ENCODE measurements around the gene ZBTB4.

The ZBTB4 gene

GRCh38 chr17:7479213-7480088, at the start of gene ZBTB4:
TSS of gene ZBTB4 (minus strand) at chr17:7479631. CDS start at chr17:7466801, 12,830 bp downstream.
- peak within 1 kb of the TSS; percentile 96 for H3K27ac Mint-ChIP-seq
- H3K36me3 Mint-ChIP-seq (ENCODE audit: low read depth): peaks cover 27% of the 10 kb centered on the region
- peak; percentile 79 for DNase-seq
- peaks cover 70% of the 10 kb centered on the region for H3K4me1 Mint-ChIP-seq (ENCODE audit: low read depth)
- H3K4me3 Mint-ChIP-seq: peak within 1 kb of the TSS; percentile 86
- no peaks in the 10 kb centered on the region for H3K9me3 Mint-ChIP-seq
- H3K27me3 Mint-ChIP-seq: no peaks in the 10 kb centered on the region

- H3K4me3 Mint-ChIP-seq: no peak overlapping the region
- peaks cover 3% of the 10 kb centered on the region for H3K36me3 Mint-ChIP-seq (ENCODE audit: low read depth)
- no peaks in the 10 kb centered on the region for H3K27me3 Mint-ChIP-seq
- no peaks in the 10 kb centered on the region for H3K4me1 Mint-ChIP-seq (ENCODE audit: low read depth)
- no peak overlapping the region for H3K27ac Mint-ChIP-seq
- no peak for DNase-seq
- peaks cover 9% of the 10 kb centered on the region for H3K9me3 Mint-ChIP-seq
Measured at GRCh38 chr17:7528842-7529241, 49.4 kb upstream of the ZBTB4 start.

- Mint-ChIP-seq H3K4me3 (no peak overlapping the region), H3K27me3 (no peaks in the 10 kb centered on the region), H3K4me1 (ENCODE audit: low read depth) (peaks cover 3% of the 10 kb centered on the region), H3K36me3 (ENCODE audit: low read depth) (no peaks in the 10 kb centered on the region), H3K9me3 (peaks cover 3% of the 10 kb centered on the region), H3K27ac (no peak overlapping the region)
- peak; percentile 51 for DNase-seq
Measured at GRCh38 chr17:7523033-7523432, 43.6 kb upstream of the ZBTB4 start.

GRCh38 chr17:7515911-7516610, 36.6 kb upstream of the ZBTB4 start:
- no peak for DNase-seq
- Mint-ChIP-seq H3K9me3 (no peaks in the 10 kb centered on the region), H3K27me3 (no peaks in the 10 kb centered on the region), H3K4me3 (no peak overlapping the region), H3K36me3 (ENCODE audit: low read depth) (peaks cover 52% of the 10 kb centered on the region), H3K4me1 (ENCODE audit: low read depth) (no peaks in the 10 kb centered on the region), H3K27ac (peak overlapping the region; percentile 26)

- no peaks in the 10 kb centered on the region for H3K9me3 Mint-ChIP-seq
- H3K27ac Mint-ChIP-seq: peak overlapping the region; percentile 63
- peaks cover 73% of the 10 kb centered on the region for H3K36me3 Mint-ChIP-seq (ENCODE audit: low read depth)
- no peaks in the 10 kb centered on the region for H3K27me3 Mint-ChIP-seq
- no peak for DNase-seq
- no peaks in the 10 kb centered on the region for H3K4me1 Mint-ChIP-seq (ENCODE audit: low read depth)
- no peak overlapping the region for H3K4me3 Mint-ChIP-seq
Measured at GRCh38 chr17:7513850-7514419, 34.5 kb upstream of the ZBTB4 start.

GRCh38 chr17:7512824-7513540, 33.6 kb upstream of the ZBTB4 start:
- H3K27me3 Mint-ChIP-seq: no peaks in the 10 kb centered on the region
- no peak overlapping the region for H3K4me3 Mint-ChIP-seq
- peaks cover 83% of the 10 kb centered on the region for H3K36me3 Mint-ChIP-seq (ENCODE audit: low read depth)
- no peaks in the 10 kb centered on the region for H3K9me3 Mint-ChIP-seq
- no peak for DNase-seq
- no peaks in the 10 kb centered on the region for H3K4me1 Mint-ChIP-seq (ENCODE audit: low read depth)
- peak overlapping the region; percentile 55 for H3K27ac Mint-ChIP-seq

GRCh38 chr17:7512105-7512504, 32.7 kb upstream of the ZBTB4 start:
- Mint-ChIP-seq H3K27ac (peak overlapping the region; percentile 26), H3K9me3 (no peaks in the 10 kb centered on the region), H3K27me3 (no peaks in the 10 kb centered on the region), H3K36me3 (ENCODE audit: low read depth) (peaks cover 92% of the 10 kb centered on the region), H3K4me3 (no peak overlapping the region), H3K4me1 (ENCODE audit: low read depth) (no peaks in the 10 kb centered on the region)
- DNase-seq: no peak

- H3K4me1 Mint-ChIP-seq (ENCODE audit: low read depth): no peaks in the 10 kb centered on the region
- H3K9me3 Mint-ChIP-seq: no peaks in the 10 kb centered on the region
- H3K27me3 Mint-ChIP-seq: no peaks in the 10 kb centered on the region
- H3K27ac Mint-ChIP-seq: peak overlapping the region; percentile 6
- DNase-seq: no peak
- H3K4me3 Mint-ChIP-seq: no peak overlapping the region
- peaks cover 96% of the 10 kb centered on the region for H3K36me3 Mint-ChIP-seq (ENCODE audit: low read depth)
Measured at GRCh38 chr17:7511108-7511507, 31.7 kb upstream of the ZBTB4 start.

- no peaks in the 10 kb centered on the region for H3K9me3 Mint-ChIP-seq
- no peak for DNase-seq
- H3K27me3 Mint-ChIP-seq: no peaks in the 10 kb centered on the region
- peak overlapping the region; percentile 11 for H3K27ac Mint-ChIP-seq
- no peak overlapping the region for H3K4me3 Mint-ChIP-seq
- H3K36me3 Mint-ChIP-seq (ENCODE audit: low read depth): peaks cover 98% of the 10 kb centered on the region
- H3K4me1 Mint-ChIP-seq (ENCODE audit: low read depth): no peaks in the 10 kb centered on the region
Measured at GRCh38 chr17:7509937-7510336, 30.5 kb upstream of the ZBTB4 start.

GRCh38 chr17:7508846-7509245, 29.4 kb upstream of the ZBTB4 start:
- Mint-ChIP-seq H3K27me3 (no peaks in the 10 kb centered on the region), H3K9me3 (no peaks in the 10 kb centered on the region), H3K36me3 (ENCODE audit: low read depth) (peaks cover 97% of the 10 kb centered on the region), H3K27ac (peak overlapping the region; percentile 44), H3K4me3 (no peak overlapping the region), H3K4me1 (ENCODE audit: low read depth) (no peaks in the 10 kb centered on the region)
- DNase-seq: no peak

GRCh38 chr17:7508145-7508544, 28.7 kb upstream of the ZBTB4 start:
- no peaks in the 10 kb centered on the region for H3K27me3 Mint-ChIP-seq
- no peaks in the 10 kb centered on the region for H3K4me1 Mint-ChIP-seq (ENCODE audit: low read depth)
- no peak overlapping the region for H3K4me3 Mint-ChIP-seq
- peak overlapping the region; percentile 44 for H3K27ac Mint-ChIP-seq
- DNase-seq: no peak
- no peaks in the 10 kb centered on the region for H3K9me3 Mint-ChIP-seq
- H3K36me3 Mint-ChIP-seq (ENCODE audit: low read depth): peaks cover 97% of the 10 kb centered on the region

GRCh38 chr17:7503521-7503920, 24.1 kb upstream of the ZBTB4 start:
- Mint-ChIP-seq H3K36me3 (ENCODE audit: low read depth) (peaks cover 93% of the 10 kb centered on the region), H3K4me3 (no peak overlapping the region), H3K4me1 (ENCODE audit: low read depth) (no peaks in the 10 kb centered on the region), H3K27me3 (no peaks in the 10 kb centered on the region), H3K27ac (peak overlapping the region; percentile 53), H3K9me3 (no peaks in the 10 kb centered on the region)
- DNase-seq: no peak

GRCh38 chr17:7502987-7503386, 23.6 kb upstream of the ZBTB4 start:
- H3K4me3 Mint-ChIP-seq: no peak overlapping the region
- no peak overlapping the region for H3K27ac Mint-ChIP-seq
- no peaks in the 10 kb centered on the region for H3K4me1 Mint-ChIP-seq (ENCODE audit: low read depth)
- peaks cover 93% of the 10 kb centered on the region for H3K36me3 Mint-ChIP-seq (ENCODE audit: low read depth)
- no peaks in the 10 kb centered on the region for H3K9me3 Mint-ChIP-seq
- DNase-seq: no peak
- H3K27me3 Mint-ChIP-seq: no peaks in the 10 kb centered on the region

- H3K27ac Mint-ChIP-seq: peak overlapping the region; percentile 63
- H3K4me3 Mint-ChIP-seq: no peak overlapping the region
- no peaks in the 10 kb centered on the region for H3K9me3 Mint-ChIP-seq
- peaks cover 93% of the 10 kb centered on the region for H3K36me3 Mint-ChIP-seq (ENCODE audit: low read depth)
- no peaks in the 10 kb centered on the region for H3K27me3 Mint-ChIP-seq
- no peaks in the 10 kb centered on the region for H3K4me1 Mint-ChIP-seq (ENCODE audit: low read depth)
- no peak for DNase-seq
Measured at GRCh38 chr17:7502171-7502847, 22.9 kb upstream of the ZBTB4 start.

Data from activated T-cell treated with anti-CD3 and anti-CD28 coated beads, Interleukin-2, amount 50 U/mL, for 24 hours (primary cell).